Measurements from ENCODE around the gene ZNF165. TPM values are rescaled to one million over a fixed set of nuclear protein-coding genes. Genes with fewer than 3 reads are reported as not detected.
A peak's percentile ranks its signal among the peaks of the same experiment; 100 is the strongest.
"Not testable (repeated sequence)": the region's sequence is repeated elsewhere in the genome, so short reads cannot be mapped to it uniquely, and the experiment has no call there.

The ZNF165 gene
- 1 to 10 TPM in 1 of 12 donors, under 1 TPM in 9, not detected in 2; 0.42 to 1.6 (median 0.66) TPM for polyA plus RNA-seq (ENCODE audit: insufficient read length in 12 of 12)
- long read RNA-seq, donor 1 = 0 reads
- long read RNA-seq, donor 2 = 0 reads
- long read RNA-seq, donor 3 = 0 reads
- long read RNA-seq, donor 4 = 0 reads
- long read RNA-seq, donor 5 = 0 reads
- long read RNA-seq, donor 6 = 0 reads
- long read RNA-seq, donor 7 = 0 reads
- long read RNA-seq, donor 8 = 0 reads
- long read RNA-seq, donor 9 = 0 reads
- long read RNA-seq, donor 10 = 0 reads
- long read RNA-seq, donor 11 = 0 reads

- DNase-seq = not testable (repeated sequence)
These were observed at the start of gene ZNF165 for GRCh38 chr6:28080381-28080630. ZNF165 (plus strand) TSS chr6:28080568; CDS start chr6:28085481, 4,913 bp downstream.

- no peak for DNase-seq
These were observed 26.8 kb upstream of the ZNF165 start for GRCh38 chr6:28053584-28053983.

GRCh38 chr6:28060405-28060804 is 20.0 kb upstream of the ZNF165 start:
- no peak for DNase-seq

DNA sequence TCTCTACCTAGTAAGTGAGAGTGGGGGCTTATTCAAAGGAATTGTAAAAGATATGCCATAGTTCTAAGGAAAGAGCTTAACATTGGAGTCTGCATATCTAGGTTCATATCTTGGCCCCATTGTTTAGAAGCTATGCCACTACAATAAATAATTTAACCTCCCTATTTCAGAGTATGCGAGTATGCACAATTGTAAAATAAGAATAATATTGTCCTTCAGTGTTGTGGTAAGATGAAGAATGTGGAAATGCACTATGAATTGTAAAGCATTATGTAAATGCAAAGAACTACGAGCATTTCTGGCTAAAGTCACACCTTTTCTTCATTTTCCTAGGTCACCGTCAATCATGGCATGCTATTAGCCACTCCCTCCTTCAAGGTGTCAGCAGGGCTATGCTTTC is 16.1 kb upstream of the ZNF165 start:
- DNase-seq = no peak

- no peak for DNase-seq
These were observed 12.3 kb upstream of the ZNF165 start for GRCh38 chr6:28068067-28068466.

GRCh38 chr6:28070968-28071367 is 9.4 kb upstream of the ZNF165 start:
- not testable (repeated sequence) for DNase-seq

GRCh38 chr6:28078050-28078449 is 2.3 kb upstream of the ZNF165 start:
- no peak for DNase-seq

DNA sequence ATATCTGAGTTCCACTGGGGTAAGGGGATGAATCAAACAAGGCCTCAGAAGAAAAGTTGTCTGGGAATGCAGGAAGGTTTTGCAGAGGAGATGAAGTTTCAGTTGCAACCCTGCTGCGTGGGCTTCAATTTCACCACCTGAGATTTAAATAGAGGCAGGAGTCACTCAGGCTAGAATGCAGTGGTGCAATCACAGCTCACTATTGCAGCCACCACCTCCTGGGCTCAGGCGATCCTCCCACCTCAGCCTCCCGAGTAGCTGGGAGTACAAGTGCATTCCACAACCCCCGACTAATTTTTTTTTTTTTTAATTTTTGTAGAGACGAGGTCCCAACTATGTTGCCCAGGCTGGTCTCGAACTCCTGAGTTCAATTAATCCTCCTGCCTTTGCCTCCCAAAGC is 1.5 kb upstream of the ZNF165 start:
- DNase-seq = no peak

GRCh38 chr6:28080631-28081485 is 490 bp downstream of the ZNF165 start:
- DNase-seq = peak; percentile 98

DNA sequence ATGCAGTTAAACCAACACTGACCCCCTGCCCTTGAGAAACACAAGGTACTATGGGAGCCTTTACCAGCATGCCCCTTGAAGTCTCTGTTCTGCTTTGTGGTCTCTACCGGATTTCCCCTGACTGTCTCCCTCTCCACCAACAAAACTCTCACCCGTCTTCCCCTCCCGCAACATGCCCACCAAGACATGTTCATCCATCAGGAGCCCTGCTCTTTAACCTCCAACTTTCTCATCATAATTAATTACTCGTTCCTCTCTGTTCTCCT is 1.1 kb downstream of the ZNF165 start:
- DNase-seq = no peak

DNA sequence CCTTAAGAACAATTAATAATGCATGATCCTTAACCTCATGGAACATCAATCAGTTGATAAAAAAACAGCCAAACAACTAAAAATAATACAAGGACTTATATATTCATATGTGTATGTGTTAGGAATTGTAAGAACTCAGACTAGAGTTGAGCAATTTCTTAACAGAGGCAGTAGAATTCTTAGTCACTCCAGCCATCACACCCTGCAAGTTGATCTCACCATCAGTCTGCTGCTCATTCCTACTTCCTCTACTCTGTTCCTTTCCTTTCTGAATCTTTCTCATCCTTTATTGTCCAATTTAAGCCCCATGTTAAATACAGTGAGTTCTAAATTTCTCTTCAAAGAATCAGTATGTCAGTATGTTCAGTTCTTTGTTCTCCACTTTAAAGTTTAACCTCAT is 2.6 kb downstream of the ZNF165 start:
- DNase-seq = no peak

DNA sequence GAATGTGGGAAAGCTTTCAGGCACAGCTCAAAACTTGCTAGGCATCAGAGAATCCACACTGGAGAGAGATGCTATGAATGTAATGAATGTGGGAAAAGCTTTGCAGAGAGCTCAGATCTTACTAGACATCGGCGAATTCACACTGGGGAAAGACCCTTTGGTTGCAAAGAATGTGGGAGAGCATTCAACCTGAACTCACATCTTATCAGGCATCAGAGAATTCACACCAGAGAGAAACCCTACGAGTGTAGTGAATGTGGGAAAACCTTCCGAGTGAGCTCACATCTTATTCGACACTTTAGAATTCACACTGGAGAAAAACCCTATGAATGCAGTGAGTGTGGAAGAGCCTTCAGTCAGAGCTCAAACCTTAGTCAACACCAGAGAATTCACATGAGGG is 8.7 kb downstream of the ZNF165 start:
- no peak for DNase-seq

DNA sequence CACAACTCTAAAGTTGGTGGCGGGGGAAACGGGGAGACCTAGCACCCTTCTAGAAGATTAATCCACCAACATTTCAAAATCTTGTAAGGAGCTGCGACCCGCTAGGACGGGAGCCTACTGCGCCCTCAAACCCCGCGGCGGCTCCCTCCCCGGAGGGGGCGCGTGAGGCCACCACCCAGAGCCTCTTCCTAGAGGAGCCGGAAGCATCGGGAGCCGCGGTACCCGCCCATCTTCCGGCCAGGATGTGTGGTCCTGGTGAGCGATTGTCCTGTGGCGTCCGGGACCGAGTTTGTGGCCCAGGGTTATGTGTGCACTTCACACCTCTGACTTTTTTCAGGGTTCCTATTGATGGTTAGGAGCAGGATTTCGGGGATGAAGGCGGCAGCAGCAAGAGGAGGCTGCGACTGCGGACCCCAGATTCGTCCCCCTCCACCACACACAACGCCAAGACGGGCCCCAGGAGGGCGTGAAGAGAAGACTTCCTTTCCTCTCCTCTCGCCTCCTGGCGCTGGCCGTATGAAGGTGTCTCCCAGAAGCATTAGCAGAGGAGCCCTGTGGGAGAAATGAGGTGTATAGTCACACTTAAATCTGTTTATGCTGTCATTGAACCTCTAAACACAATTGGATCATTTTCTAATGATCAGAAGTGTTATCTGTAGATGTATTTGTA is 10.7 kb downstream of the ZNF165 start:
- DNase-seq = no peak

GRCh38 chr6:28102222-28102621 is 21.9 kb downstream of the ZNF165 start:
- DNase-seq = not testable (repeated sequence)

DNA sequence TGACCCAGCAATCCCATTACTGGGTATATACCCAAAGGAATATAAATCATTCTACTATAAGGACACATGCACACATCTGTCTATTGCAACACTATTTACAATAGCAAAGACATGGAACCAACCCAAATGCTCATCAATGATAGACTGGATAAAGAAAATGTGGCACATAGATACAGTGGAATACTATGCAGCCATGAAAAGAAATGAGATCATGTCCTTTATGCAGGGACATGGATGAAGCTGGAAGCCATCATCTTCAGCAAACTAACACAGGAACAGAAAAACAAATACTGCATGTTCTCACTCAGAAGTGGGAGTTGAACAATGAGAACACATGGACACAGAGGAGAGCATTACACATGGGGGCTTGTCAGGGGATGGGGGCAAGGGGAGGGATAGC is 22.3 kb downstream of the ZNF165 start:
- not testable (repeated sequence) for DNase-seq

DNA sequence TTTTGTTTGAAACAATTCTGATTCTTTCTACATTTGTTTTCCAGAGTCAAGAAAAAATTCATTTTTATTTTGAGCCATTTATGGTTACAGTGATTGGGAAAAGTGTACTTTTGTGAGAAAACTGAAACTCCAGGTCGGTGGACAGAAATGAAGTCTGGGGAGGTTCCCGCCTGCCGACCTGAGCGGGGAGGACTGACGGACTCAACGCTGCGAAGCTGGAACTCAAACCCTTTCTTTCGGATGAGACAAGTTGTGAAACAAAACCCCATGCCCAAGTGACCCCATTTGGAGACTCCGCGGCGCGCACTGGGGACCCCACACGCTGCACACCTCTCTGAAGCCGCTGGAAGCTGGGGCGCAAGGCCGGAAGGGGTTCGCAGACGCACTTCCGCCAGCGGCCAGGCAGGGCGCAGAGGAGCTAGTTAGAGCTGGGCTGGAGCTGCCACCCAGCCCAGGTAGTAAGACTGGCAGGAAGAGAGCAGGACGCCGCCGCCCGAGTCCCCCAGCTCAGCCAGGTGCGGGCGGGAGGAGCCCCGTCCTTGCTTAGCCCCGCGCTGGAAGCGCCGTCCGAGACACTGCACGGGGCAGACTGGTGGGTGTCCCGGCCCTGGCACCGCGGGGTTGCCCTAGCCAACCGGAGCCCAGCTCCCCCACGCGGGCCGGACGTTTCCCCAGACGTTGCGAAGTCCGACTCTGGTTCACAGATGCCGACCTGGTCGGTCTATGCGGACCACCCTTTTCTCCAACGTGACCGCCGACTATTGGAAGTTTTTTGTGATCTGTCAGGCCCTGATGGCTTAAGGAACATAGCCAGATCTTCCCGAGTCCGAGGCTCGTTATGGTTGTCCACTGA is 24.2 kb downstream of the ZNF165 start:
- DNase-seq = peak; percentile 78

DNA sequence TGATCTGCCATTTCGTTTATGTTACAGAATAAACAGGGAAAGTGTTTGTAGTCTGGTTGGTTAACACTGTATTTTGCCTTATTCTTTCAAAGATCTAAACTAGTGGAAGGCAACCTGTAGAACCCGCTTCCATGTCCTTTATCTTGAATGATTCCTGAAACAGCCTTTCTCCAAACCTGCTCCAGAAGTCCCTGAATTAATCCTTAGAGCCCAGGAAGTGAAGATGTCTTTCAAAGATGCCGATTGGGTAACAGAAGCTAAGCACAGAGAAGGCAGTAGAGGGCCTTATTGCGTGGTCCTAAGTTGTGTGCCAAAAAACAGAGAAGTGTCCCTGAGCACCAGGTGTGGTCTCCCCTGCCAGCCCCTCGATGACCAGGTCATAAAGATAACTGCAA is 24.9 kb downstream of the ZNF165 start:
- DNase-seq = no peak

DNA sequence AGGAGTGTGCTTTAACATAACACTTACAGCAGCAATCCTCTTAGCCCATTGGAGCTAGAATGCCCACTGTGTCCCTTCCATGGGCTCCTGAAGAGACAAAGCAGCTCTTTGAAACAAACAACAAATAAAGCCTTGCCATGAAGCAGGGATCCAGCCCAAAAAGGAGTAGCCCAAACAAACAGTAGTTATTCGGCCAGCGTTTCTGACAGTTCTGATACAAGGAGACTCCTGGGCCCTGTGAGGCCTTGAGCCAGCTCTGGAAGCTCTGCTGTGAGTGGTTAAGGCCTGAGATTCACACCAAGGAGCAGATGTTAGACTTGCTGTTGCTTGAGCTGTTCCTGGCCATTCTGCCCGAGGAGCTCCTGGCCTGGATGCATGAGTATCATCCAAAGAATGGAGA is 27.1 kb downstream of the ZNF165 start:
- no peak for DNase-seq

GRCh38 chr6:28111964-28112363 is 31.6 kb downstream of the ZNF165 start:
- DNase-seq = no peak

DNA sequence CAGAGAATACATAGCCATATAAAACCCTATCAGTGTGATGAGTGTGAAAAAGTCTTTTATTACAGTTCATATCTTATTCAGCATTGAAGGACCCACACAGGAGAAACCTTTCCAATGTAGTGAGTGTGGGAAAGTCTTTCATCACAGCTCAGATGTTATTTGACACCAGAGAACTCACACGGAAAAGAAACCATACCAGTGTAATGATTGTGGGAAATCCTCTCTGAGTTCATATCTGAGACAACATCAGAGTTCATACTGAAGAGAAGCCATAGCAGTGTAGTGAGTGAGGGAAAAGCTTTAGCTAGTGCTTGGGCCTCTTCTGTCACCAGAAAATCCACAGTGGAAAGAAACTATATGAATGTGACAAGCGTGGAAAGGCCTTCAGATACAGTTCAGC is 35.4 kb downstream of the ZNF165 start:
- no peak for DNase-seq

DNA sequence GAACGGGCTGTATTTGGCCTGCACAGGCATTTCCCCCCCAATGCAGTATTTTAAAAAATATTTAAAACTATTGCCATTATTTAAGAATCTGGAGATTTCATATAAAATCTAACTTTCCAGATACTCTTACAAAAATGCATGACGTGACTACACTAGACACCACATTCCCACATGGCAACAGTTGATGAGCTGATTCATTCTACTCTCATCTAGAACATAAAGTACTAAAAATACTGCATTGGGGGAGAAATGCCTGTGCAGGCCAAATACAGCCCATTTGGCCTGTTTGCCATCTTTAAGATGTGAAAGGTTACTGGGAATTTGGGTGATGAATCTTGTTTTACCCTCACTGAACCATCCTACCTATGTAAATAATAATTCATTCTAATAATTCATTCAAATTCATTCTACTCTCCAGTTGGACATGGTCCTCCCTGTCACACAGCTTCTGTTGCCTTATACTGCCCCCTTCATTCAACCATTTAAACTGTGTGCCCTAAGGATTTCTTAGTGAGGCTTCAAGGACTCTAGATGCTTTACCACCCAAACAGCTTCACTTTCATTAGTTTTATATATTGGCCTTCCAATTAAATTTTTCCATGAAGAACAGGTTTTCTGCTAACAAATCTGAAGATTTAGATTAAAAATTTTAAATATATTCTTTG is 37.1 kb downstream of the ZNF165 start:
- DNase-seq = no peak

- no peak for DNase-seq
These were observed 37.8 kb downstream of the ZNF165 start for GRCh38 chr6:28118217-28118616.

Data from muscle of arm (tissue), 14 donors.